Mesendoderm (in vitro differentiated cells): ENCODE measurements around the gene OR8A1. TPM values are rescaled to one million over a fixed set of nuclear protein-coding genes. Genes with fewer than 3 reads are reported as not detected.

Experiments
- small RNA-seq: library from polyadenylated mRNA; stranded (forward); fragments of <200 nt; extraction: miRNeasy Mini kit (QIAGEN cat#:217004); gene quantifications from one replicate; pipeline ENCODE3, GENCODE V24; 2013; ENCODE audit not compliant: insufficient read depth

Gene OR8A1

Small RNA genes lying within 50 kb of the gene (small RNA-seq; reads per million reads assigned to genes)
- gene OR8A3P: not detected
